GM11168 (cell line): ENCODE measurements around the gene AHR.

ENCODE experiments used
- in situ Hi-C: fragments of 300-500 bp; cut with MboI; formaldehyde crosslinking; loops from one replicate; pipeline ENCODE4 v1.12.0; 2022; ENCODE audit warnings: low sequenced_read_pairs; ENCODE audit not compliant: unreplicated experiment

AHR gene

DNA sequence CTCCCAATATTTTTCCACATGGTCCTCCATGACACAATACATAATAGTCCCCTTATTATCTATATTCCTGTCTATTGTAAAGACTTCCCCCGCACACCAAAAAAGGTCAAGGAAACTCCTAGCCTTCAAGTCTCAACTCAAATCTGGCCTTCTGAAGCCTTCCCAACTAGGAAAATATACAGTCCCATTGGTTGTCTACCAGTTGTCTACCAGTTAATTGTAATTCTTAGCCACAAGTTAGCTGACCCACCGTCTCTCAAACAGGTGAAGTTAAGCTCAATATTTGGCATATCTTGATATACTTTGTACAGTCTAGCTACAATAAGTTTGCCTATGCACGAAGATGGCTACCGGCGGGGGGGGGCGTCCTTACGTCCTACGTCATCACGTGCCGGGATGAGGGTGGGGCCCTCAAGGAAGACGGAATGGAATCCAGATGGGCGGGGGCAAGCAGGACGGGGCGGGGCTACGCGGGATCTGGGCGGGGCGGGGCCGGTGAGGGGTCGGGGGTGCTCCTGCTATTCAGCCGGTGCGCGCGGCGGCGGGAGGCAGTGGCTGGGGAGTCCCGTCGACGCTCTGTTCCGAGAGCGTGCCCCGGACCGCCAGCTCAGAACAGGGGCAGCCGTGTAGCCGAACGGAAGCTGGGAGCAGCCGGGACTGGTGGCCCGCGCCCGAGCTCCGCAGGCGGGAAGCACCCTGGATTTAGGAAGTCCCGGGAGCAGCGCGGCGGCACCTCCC is at the start of gene AHR:
Gene AHR, plus strand, starts transcription at position 551 of the 738 bp plus-strand sequence. CDS start 613 bp downstream, outside the sequence.
- in situ Hi-C loops = no loop called here

DNA sequence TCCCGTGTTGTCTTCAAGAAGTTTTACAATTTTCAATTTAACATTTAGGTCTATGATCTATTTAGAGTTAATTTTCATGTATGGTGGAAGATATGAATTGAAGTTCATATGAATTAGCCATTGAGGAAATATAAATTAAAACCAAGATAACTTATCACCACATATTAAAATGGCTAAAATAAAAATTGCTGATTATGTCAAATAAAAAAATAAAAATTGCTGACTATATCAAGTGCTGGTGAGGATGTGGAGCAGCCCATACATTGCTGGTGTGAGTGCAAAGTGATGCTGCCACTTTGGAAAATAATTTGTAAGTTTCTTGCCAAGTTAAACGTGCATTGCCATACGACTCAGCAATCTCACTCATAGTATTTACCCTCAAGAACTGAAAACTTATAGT is 44.6 kb upstream of the AHR start:
- in situ Hi-C loops = no loop called here

DNA sequence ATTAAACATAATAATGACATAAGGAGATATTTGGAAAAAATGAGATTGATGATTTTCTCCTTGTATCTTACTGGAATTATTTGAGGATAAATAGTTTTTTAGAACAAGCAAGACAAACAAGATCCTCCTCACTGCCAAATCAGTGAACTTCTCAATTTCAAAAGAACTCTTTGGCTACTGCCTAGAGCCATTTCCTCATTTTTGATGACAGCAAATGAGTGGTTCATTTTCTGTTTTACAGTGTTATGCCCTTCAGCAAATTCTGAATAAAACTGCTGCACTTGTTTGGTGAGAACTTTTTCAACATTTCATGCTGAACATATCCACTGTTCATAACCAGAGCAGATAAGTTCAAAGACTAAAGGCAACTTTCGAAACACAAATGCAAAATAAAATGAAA is 42.5 kb upstream of the AHR start:
- in situ Hi-C loops = no loop called here

DNA sequence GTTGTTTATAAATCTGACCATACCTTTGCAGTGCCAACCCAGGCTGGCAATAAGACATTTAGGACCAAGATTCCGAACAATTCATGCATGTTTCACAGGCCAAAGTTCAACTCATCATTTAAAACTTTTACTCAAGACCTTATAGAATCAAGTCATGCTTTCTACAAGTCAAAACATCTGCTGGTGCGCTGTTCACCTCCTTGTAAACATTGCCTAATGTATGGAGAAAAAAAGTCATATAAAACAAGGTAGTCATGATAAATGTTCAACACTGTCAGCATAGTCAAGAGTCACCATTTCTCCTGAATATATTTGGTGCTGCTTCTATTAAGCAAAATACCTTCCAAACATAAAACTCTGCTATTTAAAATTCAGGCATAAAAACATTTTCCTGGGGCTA is 42.1 kb upstream of the AHR start:
- in situ Hi-C loops = no loop called here

DNA sequence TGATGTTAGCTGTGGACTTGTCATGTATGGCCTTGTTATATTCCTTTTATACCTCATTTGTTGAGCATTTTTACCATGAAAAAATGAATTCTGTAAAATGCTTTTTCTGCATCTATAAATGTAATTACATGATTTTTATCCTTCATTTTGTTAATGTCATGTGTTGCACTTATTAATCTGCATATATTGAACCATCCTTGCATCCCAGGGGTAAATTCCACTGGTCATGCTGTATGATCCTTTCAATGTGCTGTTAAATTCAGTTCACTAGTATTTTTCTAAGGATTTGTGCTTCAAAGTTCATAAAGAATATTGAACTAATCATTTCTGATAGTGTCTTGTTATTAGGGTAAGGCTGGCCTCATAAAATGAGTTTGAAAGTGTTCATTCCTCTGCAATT is 31.9 kb upstream of the AHR start:
- in situ Hi-C loops = no loop called here

DNA sequence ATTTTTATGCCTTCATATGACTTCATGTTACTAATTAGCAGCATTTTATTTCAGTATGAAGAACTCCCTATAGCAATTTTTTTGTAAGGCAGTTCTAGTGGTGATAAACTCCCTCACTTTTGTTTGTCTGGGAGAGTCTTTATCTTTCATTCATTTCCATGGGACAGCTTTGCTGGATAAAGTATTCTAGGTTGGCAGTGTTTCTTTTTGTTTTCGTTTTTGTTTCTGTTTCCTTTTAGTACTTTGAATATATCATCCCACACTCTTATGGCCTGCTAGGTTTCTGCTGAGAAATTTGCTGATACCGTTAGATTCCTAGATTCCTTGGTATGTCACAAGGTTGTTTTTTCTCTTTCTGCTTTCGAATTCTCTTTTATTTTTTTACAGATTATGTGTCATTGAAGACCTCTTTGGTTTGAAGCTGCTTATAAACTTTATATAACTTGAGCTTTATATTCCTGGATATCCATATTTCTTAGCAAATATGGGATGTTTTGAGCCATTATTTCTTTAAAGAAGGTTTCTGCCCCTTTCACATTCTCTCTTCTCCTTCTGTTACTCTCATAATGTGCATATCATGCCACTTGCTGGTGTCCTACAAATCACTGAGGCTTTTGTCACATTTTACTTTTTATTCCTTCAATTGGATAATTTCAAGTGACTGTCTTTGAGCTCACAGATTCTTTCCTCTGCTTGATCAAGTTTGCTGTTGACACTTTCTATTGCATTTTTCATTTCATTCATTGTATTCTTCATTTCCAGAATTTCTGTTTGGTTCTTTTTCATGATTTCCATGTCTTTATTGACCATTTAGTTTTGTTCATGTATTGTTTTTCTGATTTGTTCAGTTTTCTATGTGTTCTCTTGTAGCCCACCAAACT is 28.9 kb upstream of the AHR start:
- in situ Hi-C loops = no loop called here

DNA sequence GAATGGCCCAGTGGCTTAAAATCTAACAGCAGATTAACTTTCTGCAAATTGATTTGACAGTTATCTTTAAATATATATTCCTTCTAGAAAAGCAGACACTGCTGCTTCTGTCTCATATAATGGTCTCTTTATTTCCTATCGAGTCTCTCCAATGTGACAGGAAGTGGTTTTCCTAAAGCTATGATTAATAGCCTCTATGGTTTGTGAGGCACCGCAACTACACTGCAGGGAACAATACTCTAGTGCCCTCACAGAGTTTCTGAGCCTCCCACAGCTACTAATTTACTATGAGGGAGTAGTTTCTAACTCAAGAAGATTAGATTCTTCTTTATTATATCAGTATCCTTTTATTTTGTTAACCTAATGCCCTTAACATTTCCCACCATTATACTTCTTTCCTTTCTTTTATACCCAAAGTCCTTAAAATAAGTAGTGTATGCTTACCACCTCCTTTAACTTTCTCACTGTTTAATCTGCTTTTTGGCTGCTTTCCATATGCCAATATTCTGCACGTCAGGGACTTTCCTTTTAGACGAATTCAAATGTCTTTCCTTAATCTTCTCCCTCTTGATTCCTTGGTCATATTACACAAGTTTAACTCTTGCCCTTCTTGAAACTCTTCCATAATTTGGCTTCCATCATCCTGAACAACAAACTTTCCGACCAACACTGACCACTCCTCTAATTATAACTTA is 23.8 kb upstream of the AHR start:
- in situ Hi-C loops = no loop called here

DNA sequence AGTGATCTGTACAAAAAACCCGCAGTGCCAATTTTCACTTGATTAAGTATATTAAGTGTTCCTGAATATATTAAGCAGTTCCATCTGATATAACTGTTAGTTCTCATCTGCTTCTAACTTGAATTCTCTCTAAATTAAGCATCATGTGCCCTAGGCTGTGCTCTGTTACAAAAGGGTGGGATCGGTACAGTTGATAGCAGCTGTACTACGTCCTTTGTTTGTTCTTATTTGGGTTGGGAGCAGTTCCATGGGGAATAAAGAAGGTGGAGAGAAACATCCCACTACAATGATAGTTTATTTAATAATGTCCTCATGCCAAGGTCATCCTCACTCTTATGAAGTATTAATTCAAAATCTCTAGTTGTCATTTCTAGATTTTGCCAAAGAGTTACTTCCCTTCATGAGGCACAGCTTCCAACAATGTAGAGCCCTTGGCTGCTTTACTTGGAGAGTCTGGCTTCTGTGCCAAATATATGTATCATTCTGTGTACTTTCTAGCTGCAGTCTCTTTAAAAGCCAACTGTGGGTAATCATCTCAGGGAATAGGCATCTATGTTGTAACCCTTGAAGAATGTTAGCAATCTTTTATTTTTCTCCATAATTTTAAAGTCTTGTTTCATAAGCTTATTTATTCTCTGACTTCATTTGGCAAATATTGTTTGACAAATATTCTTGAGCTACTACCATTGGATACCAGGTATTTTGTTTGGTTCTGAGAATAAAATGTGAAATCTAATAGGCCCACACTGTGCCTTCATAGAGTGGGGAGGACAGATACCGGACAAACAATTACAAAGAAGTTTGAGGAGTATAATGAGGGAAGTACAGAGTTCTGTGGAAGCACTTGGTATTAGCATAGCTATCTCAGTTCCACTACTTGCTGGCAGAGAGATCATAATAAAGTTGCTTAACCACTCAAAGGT is 22.4 kb upstream of the AHR start:
- in situ Hi-C loops = no loop called here

DNA sequence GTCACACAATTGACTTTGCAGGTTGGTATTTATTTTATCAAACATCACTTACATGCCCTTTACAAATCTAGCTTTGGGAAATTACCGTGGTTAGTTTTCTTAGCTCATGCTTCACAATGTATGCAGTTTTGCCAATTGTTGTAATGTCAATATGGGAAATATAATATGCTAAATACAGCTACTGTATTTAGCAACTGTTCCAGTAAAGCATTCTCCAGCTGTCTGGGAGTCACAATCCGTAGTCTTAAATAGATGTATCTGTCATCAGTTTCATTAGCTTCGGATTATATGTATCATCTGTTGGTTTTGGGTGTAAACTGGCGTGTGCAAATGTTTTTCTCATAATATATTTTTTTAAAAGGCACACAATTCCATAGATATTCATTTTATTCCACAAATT is 19.4 kb upstream of the AHR start:
- in situ Hi-C loops = no loop called here

DNA sequence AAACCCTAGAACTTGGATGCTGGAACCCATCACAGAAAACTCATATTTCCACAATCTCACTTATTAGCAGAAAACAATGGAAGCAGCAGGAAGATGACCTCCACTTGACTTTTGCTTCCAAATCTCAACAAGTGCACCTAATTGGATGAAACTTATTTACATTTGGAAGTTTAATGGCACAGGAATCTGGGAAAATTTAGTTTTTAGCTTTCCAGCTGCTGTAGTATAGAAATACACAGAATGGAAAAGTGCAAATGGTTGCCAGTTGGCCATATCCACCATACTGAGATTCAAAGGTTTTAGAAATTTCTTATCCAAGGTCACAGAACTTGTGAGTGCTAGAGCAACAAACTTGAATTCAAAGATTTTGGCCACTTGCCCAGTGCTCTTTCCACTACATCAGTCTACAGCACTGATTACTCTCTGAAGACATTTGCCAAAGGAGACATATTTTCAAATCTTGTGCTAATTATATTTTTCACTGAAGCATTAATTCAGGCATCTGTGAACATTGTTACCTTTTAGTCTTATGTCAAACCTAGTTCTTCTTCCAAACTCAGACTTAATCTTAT is 9.3 kb upstream of the AHR start:
- in situ Hi-C loops = no loop called here

DNA sequence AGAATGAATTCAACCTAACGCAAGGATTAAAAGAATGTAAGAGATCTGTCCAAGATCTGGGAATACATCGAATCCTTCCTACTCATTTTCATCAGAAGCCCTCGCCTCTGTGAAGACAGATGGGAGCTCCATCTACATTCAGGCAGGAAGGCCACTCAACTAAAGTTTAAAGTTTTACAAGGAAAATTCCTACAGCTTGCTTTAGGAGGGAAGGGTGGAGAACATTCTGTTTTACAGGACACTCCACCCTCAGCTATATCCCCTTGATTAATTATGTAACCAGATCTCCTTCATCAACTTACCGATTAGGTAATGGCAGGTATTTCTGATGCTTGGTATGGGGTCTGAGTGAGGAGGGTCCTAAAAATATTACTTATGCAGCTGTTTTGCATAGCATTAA is 5.6 kb upstream of the AHR start:
- in situ Hi-C loops = no loop called here

DNA sequence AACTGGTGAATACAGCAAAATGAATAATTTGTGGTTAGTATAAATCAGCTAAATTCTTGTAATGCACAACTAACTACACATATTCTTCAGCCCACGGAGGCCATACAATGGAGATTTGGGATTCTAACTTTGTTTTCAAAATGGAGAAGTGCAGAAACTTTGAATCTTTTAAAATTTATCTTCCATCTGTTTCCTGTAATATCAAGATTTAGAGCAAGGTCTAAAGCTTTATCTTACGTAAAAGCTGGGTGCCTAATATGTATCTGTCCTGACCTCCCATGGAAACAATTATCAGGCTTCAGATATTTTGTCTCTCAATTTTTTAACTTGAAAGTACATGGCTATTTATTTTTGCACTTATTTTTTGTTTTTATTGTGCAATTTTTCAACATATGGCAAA is 5.0 kb upstream of the AHR start:
- in situ Hi-C loops = no loop called here

DNA sequence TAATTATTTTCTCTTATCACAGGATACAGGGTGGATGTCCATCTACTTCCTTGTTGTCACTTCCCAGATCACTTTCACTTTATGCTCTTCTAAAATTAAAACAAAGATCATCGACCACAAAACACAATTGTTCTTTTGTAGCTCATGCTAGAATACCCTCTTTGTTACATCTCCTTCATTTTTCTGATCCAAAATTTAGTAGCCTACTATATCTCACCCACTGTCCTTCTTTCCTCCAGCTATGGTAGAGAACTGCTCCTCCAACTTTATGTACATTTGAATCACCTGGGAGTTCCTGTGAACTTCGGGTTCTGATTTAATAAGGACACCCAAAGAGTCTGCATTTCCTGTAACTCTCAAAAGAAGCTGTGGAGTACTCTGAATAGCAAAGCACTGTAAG is 1.2 kb upstream of the AHR start:
- in situ Hi-C loops = no loop called here

DNA sequence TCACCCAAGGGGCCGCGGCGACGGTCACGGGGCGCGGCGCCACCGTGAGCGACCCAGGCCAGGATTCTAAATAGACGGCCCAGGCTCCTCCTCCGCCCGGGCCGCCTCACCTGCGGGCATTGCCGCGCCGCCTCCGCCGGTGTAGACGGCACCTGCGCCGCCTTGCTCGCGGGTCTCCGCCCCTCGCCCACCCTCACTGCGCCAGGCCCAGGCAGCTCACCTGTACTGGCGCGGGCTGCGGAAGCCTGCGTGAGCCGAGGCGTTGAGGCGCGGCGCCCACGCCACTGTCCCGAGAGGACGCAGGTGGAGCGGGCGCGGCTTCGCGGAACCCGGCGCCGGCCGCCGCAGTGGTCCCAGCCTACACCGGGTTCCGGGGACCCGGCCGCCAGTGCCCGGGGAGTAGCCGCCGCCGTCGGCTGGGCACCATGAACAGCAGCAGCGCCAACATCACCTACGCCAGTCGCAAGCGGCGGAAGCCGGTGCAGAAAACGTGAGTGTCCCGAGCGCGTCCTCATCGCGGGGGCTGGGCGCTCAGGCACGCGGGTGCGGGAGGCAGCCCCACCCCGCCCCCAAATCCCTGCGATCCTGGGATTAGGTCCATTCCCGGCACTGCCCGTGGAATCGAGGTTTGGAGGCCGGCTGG is 509 bp downstream of the AHR start:
- in situ Hi-C loops = no loop called here

DNA sequence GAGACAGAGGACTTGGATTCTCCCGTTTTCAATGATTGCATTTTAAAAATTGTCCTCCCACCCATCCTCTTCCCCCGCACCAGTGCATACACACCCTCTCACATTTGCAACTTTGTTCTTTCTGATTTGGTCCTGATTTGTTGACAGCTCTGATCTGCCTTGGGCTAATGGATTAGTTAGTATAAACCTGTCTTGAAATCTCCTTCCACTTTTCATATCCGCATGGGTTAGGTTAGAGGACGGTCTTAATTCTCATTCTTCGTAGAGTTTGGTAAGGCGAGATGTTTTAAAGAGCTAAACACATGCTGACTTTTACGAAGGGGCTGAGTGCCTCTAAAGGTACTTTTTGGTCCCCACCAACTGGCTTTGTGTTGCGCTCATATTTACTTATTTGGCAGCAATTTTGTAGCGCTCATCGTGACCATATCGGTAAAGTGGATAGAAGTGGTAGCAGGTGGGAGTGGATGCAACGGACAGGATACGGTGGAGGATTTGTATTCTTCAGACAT is 1.1 kb downstream of the AHR start:
- in situ Hi-C loops = no loop called here

DNA sequence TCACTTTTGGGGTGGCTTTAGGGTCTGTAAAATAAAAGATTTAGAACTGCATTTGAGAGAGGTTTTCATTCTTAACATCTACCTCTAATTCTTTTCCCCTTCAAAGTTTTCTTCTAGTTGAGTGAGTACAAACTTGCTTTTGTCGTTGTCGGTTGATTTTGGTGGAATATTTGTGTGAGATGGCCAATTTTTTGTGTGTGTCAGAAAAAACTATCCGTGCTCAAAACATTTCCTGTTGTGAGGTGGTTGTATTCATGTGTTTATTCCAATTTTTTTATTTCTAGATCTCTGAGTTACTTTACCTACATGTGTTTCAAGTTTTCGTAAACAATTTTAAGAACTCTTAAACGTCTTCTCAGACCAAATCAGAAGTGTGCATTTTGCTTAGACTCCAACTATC is 1.6 kb downstream of the AHR start:
- in situ Hi-C loops = loop anchor here (5.0 to 10.0 kb wide), 2 partner anchors 235 to 313 kb away; no protein-coding TSS in a partner anchor

DNA sequence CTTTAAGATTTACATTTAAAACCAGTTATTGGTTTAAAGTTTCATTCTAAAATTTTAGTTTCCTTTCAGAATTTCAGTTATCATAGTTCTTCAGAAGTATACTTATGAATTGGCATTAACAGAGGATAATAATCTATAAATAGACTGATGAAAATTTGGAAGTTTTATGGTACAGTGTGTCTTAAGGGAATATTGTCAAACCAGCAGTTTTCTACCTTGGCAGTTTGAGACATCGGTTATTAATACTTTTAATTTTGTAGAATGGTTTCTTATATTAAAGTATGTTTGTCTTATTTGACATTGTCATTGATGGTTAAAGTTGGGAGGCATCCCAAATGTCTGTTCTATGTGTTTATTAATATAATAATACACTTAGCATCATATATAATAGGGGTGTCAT is 2.0 kb downstream of the AHR start:
- in situ Hi-C loops = loop anchor here (5.0 to 10.0 kb wide), 2 partner anchors 234 to 313 kb away; no protein-coding TSS in a partner anchor
